Thyroid gland (tissue), 4 donors: ENCODE measurements around the gene RAB36.

Experiments
- CTCF ChIP-seq, 6 experiments: fragments of 200-600 bp in 3 of 6; fragments of 450-650 bp in 3 of 6; sonication (generic) in 3 of 6; IDR thresholded peaks; one replicate each; pipeline ENCODE4 v1.5.1; 2016 to 2019; ENCODE audit warnings: antibody characterized with exemption in 6 of 6, mild to moderate bottlenecking in 2 of 6, inconsistent platforms in 1 of 6, moderate library complexity in 1 of 6
- POLR2A ChIP-seq, 2 donors: fragments of 450-650 bp; IDR thresholded peaks; one replicate each; pipeline ENCODE4 v1.6.1; 2017; ENCODE audit warnings: antibody characterized with exemption in 2 of 2, mild to moderate bottlenecking in 2 of 2, moderate library complexity in 1 of 2

- TF ChIP-seq CTCF (IDR thresholded peaks at IDR 0.05), result no peak
- TF ChIP-seq POLR2A (IDR thresholded peaks at IDR 0.05), result no peak
These were observed 22.9 kb upstream of the RAB36 start for GRCh38 chr22:23122216-23122957.
